ENCODE data around the gene CDC42EP3.

- no peak for TF ChIP-seq CTCF (IDR thresholded peaks at IDR 0.05)
- no peak for TF ChIP-seq POLR2A (IDR thresholded peaks at IDR 0.05)
Observed at GRCh38 chr2:37659723-37660122, 11.7 kb downstream of the CDC42EP3 start.

Data from thyroid gland (tissue), 4 donors.